Skeletal muscle cell (primary cell): Measurements from ENCODE around the gene MRPS12.
"Not testable (repeated sequence)": the region's sequence is repeated elsewhere in the genome, so short reads cannot be mapped to it uniquely, and the experiment has no call there.

Experiments used
- DNase-seq: peaks from one replicate; pipeline ENCODE4 v3.0.0-alpha.2; 2010; ENCODE audit warnings: low read depth
- H3K4me3 ChIP-seq: 2 replicates; pipeline ENCODE4 v1.5.1; 2011; ENCODE audit warnings: low read depth, mild to moderate bottlenecking, control low read depth, low read length, moderate library complexity

MRPS12 gene

GRCh38 chr19:38931521-38931793, 713 bp downstream of the MRPS12 start:
- peak overlapping the region; percentile 98 for H3K4me3 ChIP-seq
- no peak for DNase-seq

- no peak overlapping the region for H3K4me3 ChIP-seq
- no peak for DNase-seq
These were observed 1.9 kb downstream of the MRPS12 start for GRCh38 chr19:38932425-38933179.

GRCh38 chr19:38933544-38933943, 2.8 kb downstream of the MRPS12 start:
- H3K4me3 ChIP-seq = no peak overlapping the region
- no peak for DNase-seq

- H3K4me3 ChIP-seq = no peak overlapping the region
- DNase-seq = no peak
These were observed 9.2 kb downstream of the MRPS12 start for GRCh38 chr19:38939957-38940356.

GRCh38 chr19:38941466-38941865, 10.7 kb downstream of the MRPS12 start:
- DNase-seq, H3K4me3 ChIP-seq: not testable (repeated sequence)

- no peak overlapping the region for H3K4me3 ChIP-seq
- DNase-seq = no peak
These were observed 11.2 kb downstream of the MRPS12 start for GRCh38 chr19:38941979-38942378.

GRCh38 chr19:38942471-38943181, 11.9 kb downstream of the MRPS12 start:
- no peak overlapping the region for H3K4me3 ChIP-seq
- no peak for DNase-seq

GRCh38 chr19:38944981-38945506, 14.3 kb downstream of the MRPS12 start:
- H3K4me3 ChIP-seq = no peak overlapping the region
- DNase-seq = no peak

GRCh38 chr19:38945562-38946228, 15.0 kb downstream of the MRPS12 start:
- no peak overlapping the region for H3K4me3 ChIP-seq
- no peak for DNase-seq

GRCh38 chr19:38946229-38947010, 15.7 kb downstream of the MRPS12 start:
- no peak overlapping the region for H3K4me3 ChIP-seq
- no peak for DNase-seq

GRCh38 chr19:38949580-38950367, 19.0 kb downstream of the MRPS12 start:
- H3K4me3 ChIP-seq = peak overlapping the region; percentile 37
- DNase-seq = peak; percentile 24

GRCh38 chr19:38951187-38951586, 20.4 kb downstream of the MRPS12 start:
- no peak for DNase-seq
- H3K4me3 ChIP-seq = no peak overlapping the region

- no peak for DNase-seq
- H3K4me3 ChIP-seq = no peak overlapping the region
These were observed 21.8 kb downstream of the MRPS12 start for GRCh38 chr19:38952395-38953165.

- H3K4me3 ChIP-seq = no peak overlapping the region
These were observed 22.9 kb downstream of the MRPS12 start for GRCh38 chr19:38953677-38954076.

GRCh38 chr19:38956264-38956663, 25.5 kb downstream of the MRPS12 start:
- H3K4me3 ChIP-seq = no peak overlapping the region
- DNase-seq = no peak

More at GRCh38 chr19:38953677-38954076, 22.9 kb downstream of the MRPS12 start:
- no peak for DNase-seq

- DNase-seq = no peak
- no peak overlapping the region for H3K4me3 ChIP-seq
These were observed 27.6 kb downstream of the MRPS12 start for GRCh38 chr19:38958301-38958700.

- no peak for DNase-seq
- H3K4me3 ChIP-seq = no peak overlapping the region
These were observed 28.9 kb downstream of the MRPS12 start for GRCh38 chr19:38959618-38960017.

- DNase-seq = no peak
- H3K4me3 ChIP-seq = no peak overlapping the region
These were observed 34.0 kb downstream of the MRPS12 start for GRCh38 chr19:38964738-38965137.
